Caco-2 (cell line): ENCODE measurements around the gene ZC3H18. TPM values are rescaled to one million over a fixed set of nuclear protein-coding genes. Genes with fewer than 3 reads are reported as not detected.

Source experiments
- BruUV-seq: library from RNA; stranded (reverse); fragments of 400-500 nt; replicated peaks from 2 replicates; lab custom pipeline; 2021; lab: Mats Ljungman, UMichigan
- CTCF ChIA-PET: fragments of 300-600 bp; sonication (Branson Sonifier 250); formaldehyde crosslinking; loops from one replicate; lab custom pipeline; 2022; ENCODE audit warnings: antibody characterized with exemption; lab: Charles Lee
- POLR2A ChIA-PET: fragments of 300-600 bp; sonication (Branson Sonifier 250); formaldehyde crosslinking; loops from one replicate; lab custom pipeline; 2022; ENCODE audit warnings: antibody characterized with exemption; lab: Charles Lee
- DNase-seq, 2 experiments: peaks; one replicate each; pipeline versions ENCODE4 v3.0.0 to v3.0.0-alpha.2; 2020 to 2022
- H3K27me3 ChIP-seq: replicated peaks from 2 replicates; pipeline ENCODE4 v1.6.0; 2011; ENCODE audit warnings: low read length; ENCODE audit not compliant: control insufficient read depth, insufficient read depth
- H3K36me3 ChIP-seq: 2 replicates; pipeline ENCODE4 v1.5.1; 2011; ENCODE audit warnings: low read length; ENCODE audit not compliant: control insufficient read depth, insufficient read depth
- H3K4me1 ChIP-seq: fragments of 250-450 bp; sonication (Bioruptor Pico); 2 replicates; pipeline ENCODE4 v1.5.1; 2020; ENCODE audit warnings: mild to moderate bottlenecking
- H3K4me3 ChIP-seq: 2 replicates; pipeline ENCODE4 v1.5.1; 2011; ENCODE audit warnings: low read depth, mild to moderate bottlenecking, control low read depth, low read length
- H3K9me3 ChIP-seq: fragments of 250-450 bp; sonication (Bioruptor Pico); 2 replicates; pipeline ENCODE4 v1.5.1; 2020; ENCODE audit warnings: mild to moderate bottlenecking, moderate library complexity
- H3K27ac Mint-ChIP-seq: one replicate; pipeline ENCODE4 v1.8.0; 2022; ENCODE audit warnings: mixed read lengths; ENCODE audit not compliant: unreplicated experiment
- H3K27me3 Mint-ChIP-seq: one replicate; pipeline ENCODE4 v1.8.0; 2022; ENCODE audit warnings: mixed read lengths; ENCODE audit not compliant: insufficient read depth, unreplicated experiment
- H3K36me3 Mint-ChIP-seq: one replicate; pipeline ENCODE4 v1.8.0; 2022; ENCODE audit warnings: mild to moderate bottlenecking, mixed read lengths; ENCODE audit not compliant: insufficient read depth, unreplicated experiment
- H3K4me1 Mint-ChIP-seq: one replicate; pipeline ENCODE4 v1.8.0; 2022; ENCODE audit warnings: low read depth, mixed read lengths; ENCODE audit not compliant: unreplicated experiment
- H3K4me3 Mint-ChIP-seq: one replicate; pipeline ENCODE4 v1.8.0; 2022; ENCODE audit warnings: mild to moderate bottlenecking, moderate library complexity, mixed read lengths; ENCODE audit not compliant: unreplicated experiment
- H3K9me3 Mint-ChIP-seq: one replicate; pipeline ENCODE4 v1.8.0; 2022; ENCODE audit warnings: mixed read lengths; ENCODE audit not compliant: unreplicated experiment
- CTCF ChIP-seq, 2 experiments: fragments of 200-600 bp in 1 of 2; IDR thresholded peaks; 1 replicate in 1 of 2; 2 replicates in 1 of 2; pipeline versions ENCODE4 v1.5.1 to v1.8.0; 2011 to 2022; ENCODE audit warnings: antibody characterized with exemption in 1 of 2, control low read depth in 1 of 2, inconsistent platforms in 1 of 2, low read depth in 1 of 2, low read length in 1 of 2, mild to moderate bottlenecking in 1 of 2, moderate library complexity in 1 of 2; ENCODE audit not compliant: insufficient read depth in 1 of 2, severe bottlenecking in 1 of 2, unreplicated experiment in 1 of 2
- intact Hi-C: fragments of 100-400 bp; cut with micrococcal nuclease; formaldehyde crosslinking; loops from one replicate; pipeline ENCODE4 v1.10.0; 2022; ENCODE audit not compliant: unreplicated experiment
- total RNA-seq: library from RNA; stranded (reverse); gene quantifications from 2 replicates; pipeline ENCODE4 v1.2.3, GENCODE V29; 2022

Gene ZC3H18
- total RNA-seq, 1 experiment from 2014 or later, result 82.0 TPM

DNA sequence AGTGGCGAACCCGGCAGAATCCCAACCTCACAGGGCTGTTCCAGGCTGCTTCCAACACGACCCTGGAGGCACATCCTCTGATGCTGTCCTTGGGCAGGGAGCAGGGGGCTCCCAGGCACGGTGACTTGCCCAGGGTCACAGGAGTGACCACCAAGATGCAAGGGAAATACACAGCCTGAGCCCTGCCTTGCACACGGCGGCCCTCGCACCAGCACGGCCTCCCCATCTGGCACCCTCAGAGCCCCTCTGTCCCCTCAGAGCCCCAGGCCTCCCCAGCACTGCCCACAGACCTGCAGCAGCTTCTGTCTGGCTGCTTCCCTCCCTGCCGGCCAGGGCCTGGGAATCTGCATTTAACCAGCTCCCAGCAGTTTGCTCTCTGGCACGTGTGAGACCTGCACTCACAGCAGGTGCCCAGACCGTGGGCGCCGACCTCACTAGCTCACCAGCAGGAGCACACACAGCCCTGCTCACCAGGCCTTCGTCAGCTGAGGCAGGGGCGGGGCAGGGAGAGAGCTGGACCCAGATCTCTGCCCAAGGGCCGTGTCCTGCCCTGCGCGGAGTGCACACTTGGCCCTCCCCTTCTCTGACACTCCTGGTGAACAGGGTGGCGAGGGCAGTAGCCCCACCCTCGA is 29.7 kb upstream of the ZC3H18 start:
- Mint-ChIP-seq H3K36me3 (peaks cover 34% of the 10 kb centered on the region), H3K4me3 (no peak overlapping the region), H3K4me1 (no peaks in the 10 kb centered on the region), H3K27me3 (peaks cover 1% of the 10 kb centered on the region), H3K27ac (no peak overlapping the region), H3K9me3 (peaks cover 12% of the 10 kb centered on the region)
- Histone ChIP-seq H3K9me3 (peaks cover 26% of the 10 kb centered on the region), H3K27me3 (no peaks in the 10 kb centered on the region; the same call in 1 of the 2 replicates), H3K4me3 (no peak overlapping the region), H3K4me1 (0 out of 2 replicates have a peak, but pooled peaks cover 3% of the 10 kb centered on the region), H3K36me3 (no peaks in the 10 kb centered on the region; the same call in 1 of the 2 replicates)
- POLR2A ChIA-PET, result interaction anchor here (0.6 kb wide), 1 partner anchor 34 kb away, joined by 5 read pairs; no protein-coding TSS in a partner anchor
- TF ChIP-seq CTCF (IDR thresholded peaks at IDR 0.05; ENCODE audit: insufficient read depth in 1 of 2, low read depth in 1 of 2, low read length in 1 of 2, severe bottlenecking in 1 of 2, unreplicated experiment in 1 of 2), result no peak
- DNase-seq, result no peak
- BruUV-seq, result no TSS peak
- intact Hi-C loops, result no loop called here
- CTCF ChIA-PET, result no interaction called here

- Mint-ChIP-seq H3K4me3 (no peak overlapping the region), H3K4me1 (no peaks in the 10 kb centered on the region), H3K27ac (no peak overlapping the region), H3K27me3 (peaks cover 12% of the 10 kb centered on the region), H3K36me3 (peaks cover 28% of the 10 kb centered on the region), H3K9me3 (peaks cover 12% of the 10 kb centered on the region)
- Histone ChIP-seq H3K4me3 (no peak overlapping the region), H3K4me1 (0 out of 2 replicates have a peak, but pooled peaks cover 3% of the 10 kb centered on the region), H3K36me3 (no peaks in the 10 kb centered on the region), H3K9me3 (peaks cover 26% of the 10 kb centered on the region), H3K27me3 (peaks cover 1% of the 10 kb centered on the region; the same call in 1 of the 2 replicates)
- intact Hi-C loops, result no loop called here
- BruUV-seq, result no TSS peak
- TF ChIP-seq CTCF (IDR thresholded peaks at IDR 0.05; ENCODE audit: insufficient read depth in 1 of 2, low read depth in 1 of 2, low read length in 1 of 2, severe bottlenecking in 1 of 2, unreplicated experiment in 1 of 2), result no peak
- DNase-seq, result no peak
- POLR2A ChIA-PET, result no interaction called here
- CTCF ChIA-PET, result no interaction called here
These were observed 28.2 kb upstream of the ZC3H18 start for GRCh38 chr16:88541831-88542616.

DNA sequence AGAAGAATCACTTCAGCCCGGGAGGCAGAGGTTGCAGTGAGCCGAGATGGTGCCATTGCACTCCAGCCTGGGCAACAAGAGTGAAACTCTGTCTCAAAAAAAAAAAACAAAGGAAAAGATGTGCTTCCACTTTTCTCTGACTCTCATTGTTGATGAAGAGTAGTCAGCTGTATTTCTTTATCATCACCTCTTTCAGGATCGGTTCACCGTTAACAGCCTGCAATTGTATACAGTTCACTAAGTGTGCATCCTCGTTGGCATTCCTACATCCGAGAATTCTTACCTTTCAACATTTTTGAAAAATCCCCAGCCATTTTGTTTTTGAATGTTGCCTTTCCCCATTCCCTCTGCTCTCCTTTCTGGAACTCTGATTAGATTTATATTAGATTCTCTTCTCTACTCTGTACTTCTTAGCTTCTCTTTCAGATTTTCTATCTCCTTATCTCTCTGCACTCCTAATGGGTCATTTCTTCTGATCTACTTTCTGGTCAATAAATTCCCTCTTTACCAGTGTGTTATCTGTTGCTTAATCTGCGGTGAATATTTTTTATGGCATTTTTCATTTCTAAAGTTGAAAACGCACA is 26.9 kb upstream of the ZC3H18 start:
- intact Hi-C loops, result no loop called here
- Mint-ChIP-seq H3K36me3 (peaks cover 15% of the 10 kb centered on the region), H3K4me3 (no peak overlapping the region), H3K4me1 (no peaks in the 10 kb centered on the region), H3K27me3 (peaks cover 12% of the 10 kb centered on the region), H3K27ac (no peak overlapping the region), H3K9me3 (peaks cover 12% of the 10 kb centered on the region)
- no TSS peak for BruUV-seq
- no peak overlapping the region for H3K4me3 ChIP-seq
- peaks cover 26% of the 10 kb centered on the region for H3K9me3 ChIP-seq
- ChIA-PET CTCF (no interaction called here), POLR2A (interaction anchor here (0.5 kb wide), 1 partner anchor 27 kb away, joined by 5 read pairs; the partner anchor contains the start of gene ZC3H18)
- DNase-seq, result no peak
- 0 out of 2 replicates have a peak, but pooled peaks cover 3% of the 10 kb centered on the region for H3K4me1 ChIP-seq
- peaks cover 1% of the 10 kb centered on the region; the same call in 1 of the 2 replicates for H3K27me3 ChIP-seq
- no peak for TF ChIP-seq CTCF (IDR thresholded peaks at IDR 0.05; ENCODE audit: insufficient read depth in 1 of 2, low read depth in 1 of 2, low read length in 1 of 2, severe bottlenecking in 1 of 2, unreplicated experiment in 1 of 2)
- no peaks in the 10 kb centered on the region for H3K36me3 ChIP-seq
